Measurements from ENCODE around the gene HEBP1. TPM values are rescaled to one million over a fixed set of nuclear protein-coding genes. Genes with fewer than 3 reads are reported as not detected.

Gene HEBP1
- total RNA-seq, 1 experiment from 2014 or later = 9.1 TPM

DNA sequence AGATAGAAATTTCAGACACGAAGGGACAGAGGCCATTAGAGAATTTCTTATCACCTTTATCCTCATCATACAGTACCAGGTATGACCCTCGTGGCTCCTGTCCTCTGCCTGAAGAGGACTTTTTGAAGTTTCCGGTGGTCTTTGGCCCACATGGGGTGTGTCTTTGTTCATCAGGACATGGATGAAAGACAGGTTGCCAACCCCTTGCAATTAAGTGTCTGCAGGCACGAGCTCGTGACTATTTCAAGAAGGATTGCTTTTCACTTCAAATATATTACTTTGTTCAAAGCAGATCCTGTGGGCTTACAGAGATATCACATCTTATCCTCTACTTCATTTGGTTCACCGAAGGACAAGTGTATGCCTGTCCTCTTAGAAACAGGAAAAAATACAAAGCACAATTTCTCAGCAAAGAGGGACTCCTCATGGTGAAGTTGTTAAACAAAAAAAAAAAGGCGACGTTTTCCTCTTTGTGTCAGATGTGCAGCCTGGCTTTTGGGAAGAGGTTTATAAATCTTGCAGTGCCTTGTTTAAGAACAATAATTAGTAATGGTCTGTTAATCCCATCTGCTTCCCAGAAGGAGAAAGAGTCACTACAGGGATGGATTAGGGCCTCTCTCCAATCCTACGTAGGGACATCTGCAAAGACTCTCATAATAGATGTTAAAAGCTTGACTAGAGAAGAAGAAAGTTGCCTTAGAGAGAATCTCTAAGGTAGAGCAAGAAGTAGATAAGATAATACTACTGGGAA is 30.7 kb upstream of the HEBP1 start:
- no peak overlapping the region for H3K27ac ChIP-seq
- no peak overlapping the region for H3K4me3 ChIP-seq
- no peaks in the 10 kb centered on the region for H3K36me3 ChIP-seq
- no peaks in the 10 kb centered on the region for H3K9me3 ChIP-seq (replicated peaks)
- no peaks in the 10 kb centered on the region for H3K27me3 ChIP-seq
- peaks cover 13% of the 10 kb centered on the region for H3K4me1 ChIP-seq
- no peak for DNase-seq

DNA sequence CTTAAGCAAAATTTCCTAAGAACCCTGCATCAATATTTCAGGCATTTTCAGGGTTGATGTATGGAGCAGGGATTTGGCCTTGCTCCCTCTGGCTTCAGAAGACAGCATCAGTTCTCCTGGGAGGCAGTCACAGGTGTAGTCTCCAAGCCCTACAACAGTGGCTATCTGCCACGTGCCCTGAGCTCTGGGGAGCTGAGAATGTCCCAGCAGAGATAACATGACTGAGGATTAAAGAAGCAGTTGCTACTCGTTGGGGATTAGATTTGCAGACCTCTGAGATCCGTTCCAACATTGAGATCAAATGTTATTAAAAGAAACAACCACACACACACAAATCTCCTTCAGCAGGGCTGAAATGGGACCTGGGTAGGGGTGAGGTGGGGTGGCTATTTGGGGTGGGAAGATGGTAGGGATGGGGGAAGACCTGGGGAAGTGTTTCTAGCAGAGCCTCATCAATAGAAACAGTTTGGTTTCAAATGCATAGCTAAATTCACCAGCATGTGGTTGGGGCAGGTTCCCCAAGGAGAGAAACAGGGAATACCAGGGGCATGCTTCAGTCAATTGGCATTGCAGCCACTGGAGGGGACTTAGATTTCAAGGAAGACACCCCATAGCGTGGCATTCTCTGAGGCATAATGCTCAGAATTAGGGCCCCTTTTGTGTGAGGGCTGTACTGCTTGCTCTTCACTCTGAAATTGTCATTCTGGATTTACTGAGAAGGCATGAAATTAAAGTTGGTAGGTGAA is 28.9 kb upstream of the HEBP1 start:
- H3K9me3 ChIP-seq (replicated peaks) = no peaks in the 10 kb centered on the region
- DNase-seq = peak in 1 of 2 experiments; percentile 40
- no peak overlapping the region for H3K4me3 ChIP-seq
- no peak overlapping the region for H3K27ac ChIP-seq
- H3K27me3 ChIP-seq = no peaks in the 10 kb centered on the region
- H3K36me3 ChIP-seq = no peaks in the 10 kb centered on the region
- H3K4me1 ChIP-seq = peaks cover 23% of the 10 kb centered on the region

DNA sequence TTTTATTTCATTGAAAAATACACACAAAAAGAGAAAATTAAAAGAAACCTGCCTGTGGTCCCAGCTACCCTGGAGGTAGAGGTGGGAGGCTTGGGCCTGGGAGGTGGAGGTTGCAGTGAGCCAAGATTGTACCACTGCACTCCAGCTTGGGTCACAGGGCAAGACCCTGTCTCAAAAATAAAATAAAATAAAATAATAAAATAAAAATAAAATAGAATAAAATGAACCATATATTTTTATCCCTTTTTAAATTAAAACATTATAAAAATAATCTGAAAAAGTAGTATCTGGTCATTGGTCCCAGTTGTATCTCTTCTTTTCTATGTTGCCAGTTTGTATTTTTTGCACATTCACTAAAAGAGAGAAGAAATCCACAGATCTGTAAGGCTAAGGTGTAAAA is 27.4 kb upstream of the HEBP1 start:
- Histone ChIP-seq H3K4me3 (no peak overlapping the region), H3K9me3 (replicated peaks) (no peaks in the 10 kb centered on the region), H3K27me3 (no peaks in the 10 kb centered on the region), H3K27ac (no peak overlapping the region), H3K36me3 (no peaks in the 10 kb centered on the region), H3K4me1 (peaks cover 24% of the 10 kb centered on the region)
- no peak for DNase-seq

DNA sequence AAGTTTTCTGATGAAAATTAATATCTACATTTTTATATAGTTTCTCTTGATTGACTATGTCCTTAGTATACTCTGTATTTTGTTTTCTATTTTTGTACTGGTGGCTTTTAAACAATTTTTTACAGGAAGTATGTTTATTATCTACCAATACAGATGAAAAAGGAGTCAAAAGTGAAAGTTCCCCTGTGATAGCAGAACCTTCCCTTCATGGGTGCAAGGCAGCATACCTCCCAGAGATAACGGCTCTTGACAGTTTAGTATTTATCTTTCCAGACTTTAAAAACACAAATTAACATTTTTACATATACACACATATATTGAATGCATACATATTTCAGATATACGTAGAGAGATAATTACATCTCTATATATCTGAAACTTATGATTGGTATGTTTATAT is 27.0 kb upstream of the HEBP1 start:
- Histone ChIP-seq H3K36me3 (no peaks in the 10 kb centered on the region), H3K27ac (no peak overlapping the region), H3K4me1 (peaks cover 24% of the 10 kb centered on the region), H3K4me3 (no peak overlapping the region), H3K9me3 (replicated peaks) (no peaks in the 10 kb centered on the region), H3K27me3 (no peaks in the 10 kb centered on the region)
- no peak for DNase-seq

DNA sequence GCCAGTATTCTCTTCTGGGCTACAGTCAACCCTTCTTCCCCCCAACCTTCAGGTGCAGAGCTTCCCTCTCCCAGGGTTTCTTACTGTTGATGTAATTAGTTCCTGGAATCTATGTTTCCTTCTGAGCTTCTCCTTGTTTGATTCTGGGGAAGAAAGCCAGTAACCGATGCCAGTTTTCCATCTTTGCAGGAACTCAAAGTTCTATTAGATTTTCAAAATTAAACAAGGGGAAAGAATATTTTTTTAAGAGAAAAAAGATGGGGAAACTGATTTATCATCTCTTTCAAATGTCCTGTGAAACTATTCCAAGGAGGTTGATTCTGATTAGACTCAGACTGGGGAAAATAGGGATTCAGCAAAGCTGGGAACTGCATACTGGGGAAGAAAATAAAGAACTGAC is 26.2 kb upstream of the HEBP1 start:
- H3K4me3 ChIP-seq = no peak overlapping the region
- DNase-seq = no peak

DNA sequence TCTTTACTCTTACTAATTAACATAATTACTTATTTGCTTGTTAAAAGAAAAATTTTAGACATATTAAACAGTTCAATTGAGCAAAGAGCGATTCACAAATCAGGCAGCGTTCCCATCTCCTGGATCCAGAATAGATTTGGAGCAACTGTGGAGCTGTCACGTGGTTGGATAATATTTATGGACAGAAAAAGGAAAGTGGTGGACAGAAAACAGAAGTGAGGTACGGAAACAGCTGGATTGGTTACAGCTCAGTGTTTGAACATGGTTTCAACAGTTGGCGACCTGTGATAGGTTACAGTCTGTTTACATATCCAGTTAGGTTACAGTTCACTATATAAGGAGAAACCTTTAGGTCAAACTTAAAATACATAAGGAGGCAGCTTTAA is 24.5 kb upstream of the HEBP1 start:
- no peaks in the 10 kb centered on the region for H3K36me3 ChIP-seq

More for the DNA sequence above, 26.2 kb upstream of the HEBP1 start:
- H3K36me3 ChIP-seq = no peaks in the 10 kb centered on the region
- no peak overlapping the region for H3K27ac ChIP-seq
- H3K27me3 ChIP-seq = no peaks in the 10 kb centered on the region
- no peaks in the 10 kb centered on the region for H3K9me3 ChIP-seq (replicated peaks)
- H3K4me1 ChIP-seq = peaks cover 24% of the 10 kb centered on the region

DNA sequence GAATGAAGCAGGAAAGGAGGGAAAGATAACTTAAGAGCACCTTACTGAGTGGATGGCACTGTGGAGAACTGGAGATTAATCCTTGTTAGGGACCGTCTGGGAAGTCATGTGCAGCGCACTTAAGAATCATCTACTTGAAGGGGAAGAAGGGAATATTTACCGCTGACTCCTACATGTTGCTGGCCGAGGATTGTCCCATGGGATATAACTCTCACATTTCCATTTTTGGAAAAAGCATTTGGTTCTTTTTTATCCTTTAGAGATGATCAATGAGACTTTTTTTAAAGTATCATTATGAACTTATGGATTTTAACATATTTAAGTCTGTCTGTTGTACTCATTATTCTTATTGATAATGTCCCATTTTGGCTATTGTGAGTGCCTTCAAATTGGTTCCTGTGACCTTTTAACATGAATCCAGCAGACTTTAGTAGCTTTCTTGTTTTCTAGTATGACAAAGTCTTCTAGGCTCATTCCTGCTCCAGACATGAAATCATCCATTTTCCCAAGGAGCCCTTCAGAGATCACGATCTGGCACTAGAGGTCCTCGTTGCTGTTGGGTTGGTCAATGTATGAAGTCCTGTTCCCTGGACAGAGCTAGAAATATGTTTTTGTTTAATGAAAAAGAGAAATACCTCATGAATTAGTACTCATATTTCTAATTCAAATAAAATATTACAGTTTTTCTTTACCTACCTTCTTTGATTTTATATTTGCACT is 23.9 kb upstream of the HEBP1 start:
- H3K27ac ChIP-seq = 0 out of 2 replicates have a peak overlapping the region, but pooled peaks have one; percentile 22
- H3K9me3 ChIP-seq (replicated peaks) = no peaks in the 10 kb centered on the region
- H3K4me3 ChIP-seq = no peak overlapping the region
- H3K36me3 ChIP-seq = no peaks in the 10 kb centered on the region
- peaks cover 20% of the 10 kb centered on the region for H3K4me1 ChIP-seq
- no peaks in the 10 kb centered on the region for H3K27me3 ChIP-seq
- peak; percentile 27 to 61 for DNase-seq

More for the DNA sequence above, 24.5 kb upstream of the HEBP1 start:
- no peaks in the 10 kb centered on the region for H3K9me3 ChIP-seq (replicated peaks)
- no peaks in the 10 kb centered on the region for H3K27me3 ChIP-seq
- no peak overlapping the region for H3K4me3 ChIP-seq
- DNase-seq = peak; percentile 21 to 62
- 0 out of 2 replicates have a peak overlapping the region, but pooled peaks have one; percentile 22 for H3K27ac ChIP-seq
- peaks cover 24% of the 10 kb centered on the region for H3K4me1 ChIP-seq

DNA sequence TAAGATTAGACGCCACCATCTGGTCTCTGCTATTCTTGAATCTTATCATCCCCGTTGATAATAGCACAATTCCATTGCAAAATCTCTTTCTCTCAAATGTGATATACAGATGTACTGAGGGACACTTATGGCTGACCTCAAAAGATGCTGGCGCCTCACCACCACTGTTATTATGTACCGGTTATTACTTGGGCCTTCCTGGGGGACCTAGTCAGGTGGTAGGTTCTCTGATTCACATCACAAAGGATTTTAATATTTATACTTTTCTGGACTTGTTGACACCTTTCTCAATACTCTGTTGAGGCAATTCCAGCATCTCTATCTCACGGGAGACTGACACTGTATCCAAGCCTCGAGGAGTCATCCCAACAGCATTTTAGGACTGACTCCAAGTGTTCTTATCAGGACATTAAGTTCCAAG is 22.8 kb upstream of the HEBP1 start:
- DNase-seq = no peak
- H3K27ac ChIP-seq = no peak overlapping the region
- no peaks in the 10 kb centered on the region for H3K36me3 ChIP-seq
- peaks cover 11% of the 10 kb centered on the region for H3K4me1 ChIP-seq
- H3K27me3 ChIP-seq = no peaks in the 10 kb centered on the region
- H3K4me3 ChIP-seq = no peak overlapping the region
- no peaks in the 10 kb centered on the region for H3K9me3 ChIP-seq (replicated peaks)

DNA sequence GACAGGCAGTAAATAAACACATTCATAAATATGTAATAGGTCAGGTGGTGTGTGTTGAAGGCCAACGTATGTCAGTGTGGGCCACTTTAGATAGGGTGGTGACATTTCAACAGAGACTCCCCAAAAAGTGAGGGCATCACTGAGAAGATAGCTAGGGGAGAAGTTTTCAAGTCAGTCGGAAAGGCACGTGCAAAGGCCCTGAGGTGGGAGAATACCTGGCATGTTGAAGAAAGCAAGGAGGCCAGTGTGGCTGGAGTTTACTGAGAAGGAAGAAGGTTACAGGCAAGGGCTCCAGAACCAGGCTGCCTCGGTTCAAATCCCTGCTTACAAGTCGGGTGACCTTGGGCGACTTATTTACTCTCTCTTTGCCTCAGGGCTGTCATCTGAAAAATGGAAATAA is 11.0 kb upstream of the HEBP1 start:
- Histone ChIP-seq H3K4me1 (peaks cover 5% of the 10 kb centered on the region), H3K9me3 (replicated peaks) (no peaks in the 10 kb centered on the region), H3K36me3 (no peaks in the 10 kb centered on the region), H3K4me3 (no peak overlapping the region), H3K27me3 (no peaks in the 10 kb centered on the region; the same call in 1 of the 2 replicates), H3K27ac (no peak overlapping the region)
- DNase-seq = no peak

DNA sequence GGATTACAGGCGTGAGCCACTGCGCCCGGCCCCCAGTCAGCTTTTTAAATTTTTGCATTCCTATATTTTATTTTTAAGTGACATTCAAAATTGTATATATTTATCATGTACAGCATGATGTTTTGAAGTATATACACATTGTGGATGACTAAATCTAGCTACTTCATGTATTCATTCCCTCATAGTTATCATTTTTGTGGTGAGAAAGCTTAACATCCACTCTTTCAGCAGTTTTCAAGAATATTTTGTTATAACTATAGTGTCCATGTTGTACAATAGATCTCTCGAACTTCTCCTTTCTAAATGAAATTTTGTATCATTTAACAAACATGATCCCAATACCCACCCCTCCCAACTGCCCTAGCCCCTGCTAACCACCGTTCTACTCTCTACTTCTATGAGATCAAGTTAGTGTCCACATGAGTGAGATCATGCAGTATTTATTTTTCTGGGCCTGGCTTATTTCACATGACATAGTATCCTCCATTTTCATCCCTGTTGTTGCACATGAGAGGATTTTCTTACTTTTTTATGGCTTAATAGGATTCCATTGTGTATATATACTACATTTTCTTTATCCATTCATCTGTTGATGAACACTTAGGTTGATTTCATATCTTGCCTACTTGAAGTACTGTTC is 8.8 kb upstream of the HEBP1 start:
- Histone ChIP-seq H3K36me3 (no peaks in the 10 kb centered on the region), H3K27me3 (no peaks in the 10 kb centered on the region), H3K27ac (no peak overlapping the region), H3K4me3 (no peak overlapping the region), H3K4me1 (peaks cover 5% of the 10 kb centered on the region), H3K9me3 (replicated peaks) (no peaks in the 10 kb centered on the region)
- no peak for DNase-seq

DNA sequence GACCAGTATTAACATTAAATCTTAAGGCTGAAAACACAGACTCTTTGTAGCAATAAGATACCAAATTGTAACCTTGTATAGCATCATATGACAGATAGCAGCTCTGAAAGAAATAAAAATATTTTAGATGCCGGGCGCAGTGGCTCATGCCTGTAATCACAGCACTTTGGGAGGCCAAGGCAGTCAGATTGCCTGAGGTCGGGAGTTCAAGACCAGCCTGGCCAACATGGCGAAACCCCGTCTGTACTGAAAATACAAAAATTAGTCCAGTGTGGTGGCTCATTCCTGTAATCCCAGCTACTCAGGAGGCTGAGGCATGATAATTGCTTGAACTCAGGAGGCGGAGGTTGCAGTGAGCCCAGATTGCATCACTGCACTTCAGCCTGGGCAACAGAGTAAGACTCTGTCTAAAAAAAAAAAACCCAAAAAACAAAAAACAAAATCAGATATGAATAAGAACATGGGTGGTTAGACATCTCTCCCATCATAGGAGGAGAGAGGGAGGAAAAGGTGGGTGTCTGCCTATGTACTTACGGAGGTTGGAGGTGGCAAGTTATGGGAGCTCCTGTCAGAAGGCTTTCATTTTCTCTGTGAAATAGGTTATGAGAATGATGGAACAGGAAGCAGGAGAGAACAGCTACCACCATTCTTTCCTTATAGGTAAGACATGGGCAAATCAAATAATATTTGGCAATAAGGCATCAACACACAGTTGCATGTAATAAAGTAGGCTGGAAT is 7.6 kb upstream of the HEBP1 start:
- DNase-seq = no peak
- no peak overlapping the region for H3K4me3 ChIP-seq
- no peak overlapping the region for H3K27ac ChIP-seq
- no peaks in the 10 kb centered on the region for H3K36me3 ChIP-seq
- H3K27me3 ChIP-seq = no peaks in the 10 kb centered on the region
- peaks cover 5% of the 10 kb centered on the region for H3K4me1 ChIP-seq
- no peaks in the 10 kb centered on the region for H3K9me3 ChIP-seq (replicated peaks)

DNA sequence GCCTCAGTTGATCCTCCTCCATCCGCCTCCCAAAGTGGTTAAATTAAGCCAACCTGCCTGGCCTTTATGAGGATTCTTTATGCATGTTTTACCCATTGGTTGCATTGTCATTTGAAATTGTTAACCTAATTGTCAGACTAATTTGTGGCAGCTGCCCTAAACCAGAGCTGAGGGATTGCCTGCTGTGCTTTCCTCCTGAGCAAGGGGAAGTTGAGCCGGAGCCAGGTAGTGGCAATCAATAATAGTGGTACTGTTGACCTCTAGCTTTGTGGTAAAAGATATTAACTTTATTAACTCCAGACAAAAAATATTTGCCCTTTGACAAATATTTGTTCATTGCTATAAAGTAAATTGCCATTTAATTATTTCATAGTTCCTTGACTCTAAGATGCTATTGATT is 5.6 kb upstream of the HEBP1 start:
- Histone ChIP-seq H3K4me3 (no peak overlapping the region), H3K4me1 (peaks cover 5% of the 10 kb centered on the region), H3K9me3 (replicated peaks) (no peaks in the 10 kb centered on the region), H3K27me3 (no peaks in the 10 kb centered on the region), H3K36me3 (no peaks in the 10 kb centered on the region), H3K27ac (no peak overlapping the region)
- no peak for DNase-seq

DNA sequence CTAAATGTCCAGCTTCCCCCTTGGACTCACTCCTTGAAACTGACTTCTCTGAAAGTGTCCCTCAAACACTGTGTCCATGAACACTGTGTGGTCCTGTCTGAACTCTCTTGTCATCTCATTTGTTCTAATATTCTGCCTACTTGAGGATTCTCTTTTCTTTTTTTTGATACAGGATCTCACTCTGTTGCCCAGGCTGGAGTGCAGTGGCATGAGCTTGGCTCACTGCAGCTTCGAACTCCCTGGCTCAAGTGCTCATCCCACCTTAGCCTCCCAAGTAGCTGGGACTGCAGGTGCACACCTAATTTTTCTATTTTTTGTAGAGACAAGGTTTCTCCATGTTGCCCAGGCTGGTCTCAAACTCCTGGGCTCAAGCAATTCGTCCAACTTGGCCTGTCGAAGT is 4.9 kb upstream of the HEBP1 start:
- H3K36me3 ChIP-seq = no peaks in the 10 kb centered on the region
- DNase-seq = no peak
- no peak overlapping the region for H3K27ac ChIP-seq

DNA sequence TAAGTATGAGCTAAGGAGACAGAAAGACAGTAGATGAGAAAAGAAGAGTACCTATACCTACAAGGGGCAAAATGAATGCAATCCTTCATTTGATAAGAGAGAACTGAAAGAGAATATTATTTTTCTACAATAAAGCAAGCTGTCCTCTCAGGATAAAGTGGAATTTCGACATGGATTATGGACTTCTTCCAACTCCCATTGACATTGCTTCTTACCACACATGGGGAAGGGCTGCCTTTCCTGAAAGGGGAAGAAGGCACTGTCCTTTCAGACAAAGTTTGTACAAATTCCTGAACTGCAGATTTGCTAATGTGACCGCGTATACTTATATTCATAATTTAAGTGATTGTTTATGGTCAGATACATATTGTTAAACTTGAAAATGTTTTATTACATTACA is 4.3 kb upstream of the HEBP1 start:
- H3K4me1 ChIP-seq = peaks cover 7% of the 10 kb centered on the region

More for the DNA sequence above, 4.9 kb upstream of the HEBP1 start:
- Histone ChIP-seq H3K4me1 (peaks cover 5% of the 10 kb centered on the region), H3K9me3 (replicated peaks) (no peaks in the 10 kb centered on the region), H3K27me3 (no peaks in the 10 kb centered on the region), H3K4me3 (no peak overlapping the region)

More for the DNA sequence above, 4.3 kb upstream of the HEBP1 start:
- Histone ChIP-seq H3K36me3 (no peaks in the 10 kb centered on the region), H3K27ac (no peak overlapping the region), H3K27me3 (no peaks in the 10 kb centered on the region), H3K4me3 (no peak overlapping the region), H3K9me3 (replicated peaks) (no peaks in the 10 kb centered on the region)
- DNase-seq = no peak
